Activated T-helper 2 cell treated with anti-CD3 and anti-CD28 coated beads, Interferon-gamma antibody, Interleukin-2, Interleukin-4, amounts not matched to agents 10 μg/mL and 5 μg/mL and 100 μg/mL, durations not matched to agents 14 hours and 24 hours and 36 hours (primary cell): ENCODE data around the gene ADGRL2. TPM values are rescaled to one million over a fixed set of nuclear protein-coding genes. Genes with fewer than 3 reads are reported as not detected.
"Not testable (repeated sequence)": the region's sequence is repeated elsewhere in the genome, so short reads cannot be mapped to it uniquely, and the experiment has no call there.

ENCODE experiments used
- DNase-seq: peaks from one replicate; pipeline ENCODE4 v3.0.0; 2021; ENCODE audit warnings: low spot score
- H3K27ac Mint-ChIP-seq: one replicate; pipeline ENCODE4 v1.8.0; 2021; ENCODE audit warnings: mixed read lengths
- H3K27me3 Mint-ChIP-seq: one replicate; pipeline ENCODE4 v1.8.0; 2021; ENCODE audit warnings: low read depth, mixed read lengths
- H3K36me3 Mint-ChIP-seq: one replicate; pipeline ENCODE4 v1.8.0; 2021; ENCODE audit warnings: low read depth, mixed read lengths
- H3K4me1 Mint-ChIP-seq: one replicate; pipeline ENCODE4 v1.8.0; 2021; ENCODE audit warnings: low read depth, mixed read lengths
- H3K4me3 Mint-ChIP-seq: one replicate; pipeline ENCODE4 v1.8.0; 2021; ENCODE audit warnings: low read depth, mild to moderate bottlenecking, moderate library complexity, mixed read lengths
- H3K9me3 Mint-ChIP-seq: one replicate; pipeline ENCODE4 v1.8.0; 2021; ENCODE audit warnings: mixed read lengths
- intact Hi-C: fragments of 100-400 bp; cut with micrococcal nuclease; formaldehyde crosslinking; loops from one replicate; pipeline ENCODE4 v1.15.1; 2023
- total RNA-seq: library from RNA; stranded (reverse); gene quantifications from 2 replicates; pipeline ENCODE4 v1.2.3, GENCODE V29; 2022

The ADGRL2 gene
- total RNA-seq, 1 donor from 2014 or later, result not detected

- Mint-ChIP-seq H3K27ac (no peak overlapping the region), H3K27me3 (no peaks in the 10 kb centered on the region), H3K4me1 (no peaks in the 10 kb centered on the region), H3K36me3 (no peaks in the 10 kb centered on the region), H3K9me3 (no peaks in the 10 kb centered on the region), H3K4me3 (no peak overlapping the region)
- intact Hi-C loops, result no loop called here
- no peak for DNase-seq
Observed at GRCh38 chr1:81841795-81842194, 41.1 kb downstream of the ADGRL2 start.

- Mint-ChIP-seq H3K4me1 (no peaks in the 10 kb centered on the region), H3K27me3 (no peaks in the 10 kb centered on the region), H3K27ac (no peak overlapping the region), H3K36me3 (no peaks in the 10 kb centered on the region), H3K4me3 (no peak overlapping the region), H3K9me3 (no peaks in the 10 kb centered on the region)
- intact Hi-C loops, result no loop called here
- no peak for DNase-seq
Observed at GRCh38 chr1:81844477-81844876, 43.7 kb downstream of the ADGRL2 start.

- Mint-ChIP-seq H3K4me3 (no peak overlapping the region), H3K4me1 (no peaks in the 10 kb centered on the region), H3K36me3 (no peaks in the 10 kb centered on the region), H3K27me3 (no peaks in the 10 kb centered on the region), H3K27ac (no peak overlapping the region), H3K9me3 (no peaks in the 10 kb centered on the region)
- no peak for DNase-seq
- intact Hi-C loops, result no loop called here
Observed at GRCh38 chr1:81846630-81847029, 45.9 kb downstream of the ADGRL2 start.

DNA sequence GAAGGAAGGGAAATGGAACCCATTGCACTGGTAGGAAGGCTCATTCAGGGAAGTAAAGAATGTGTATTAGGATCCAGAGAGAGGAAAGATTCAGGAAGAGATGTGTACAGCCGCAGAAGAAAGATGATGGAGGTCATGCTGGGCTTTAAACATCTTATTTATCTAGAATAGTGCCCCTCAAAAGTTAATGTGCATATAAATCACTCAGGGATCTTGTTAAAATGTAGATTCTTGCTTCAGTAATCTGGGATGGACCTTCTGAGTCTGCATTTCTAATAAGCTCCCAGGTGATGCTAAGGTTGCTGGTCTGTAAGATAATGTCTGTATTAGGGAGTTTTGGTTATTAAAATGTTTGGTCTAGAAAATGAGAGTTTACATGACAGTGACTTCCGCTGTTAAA, 46.3 kb downstream of the ADGRL2 start:
- Mint-ChIP-seq H3K27ac (no peak overlapping the region), H3K9me3 (no peaks in the 10 kb centered on the region), H3K36me3 (no peaks in the 10 kb centered on the region), H3K4me1 (no peaks in the 10 kb centered on the region), H3K4me3 (no peak overlapping the region), H3K27me3 (no peaks in the 10 kb centered on the region)
- DNase-seq, result no peak
- intact Hi-C loops, result no loop called here

DNA sequence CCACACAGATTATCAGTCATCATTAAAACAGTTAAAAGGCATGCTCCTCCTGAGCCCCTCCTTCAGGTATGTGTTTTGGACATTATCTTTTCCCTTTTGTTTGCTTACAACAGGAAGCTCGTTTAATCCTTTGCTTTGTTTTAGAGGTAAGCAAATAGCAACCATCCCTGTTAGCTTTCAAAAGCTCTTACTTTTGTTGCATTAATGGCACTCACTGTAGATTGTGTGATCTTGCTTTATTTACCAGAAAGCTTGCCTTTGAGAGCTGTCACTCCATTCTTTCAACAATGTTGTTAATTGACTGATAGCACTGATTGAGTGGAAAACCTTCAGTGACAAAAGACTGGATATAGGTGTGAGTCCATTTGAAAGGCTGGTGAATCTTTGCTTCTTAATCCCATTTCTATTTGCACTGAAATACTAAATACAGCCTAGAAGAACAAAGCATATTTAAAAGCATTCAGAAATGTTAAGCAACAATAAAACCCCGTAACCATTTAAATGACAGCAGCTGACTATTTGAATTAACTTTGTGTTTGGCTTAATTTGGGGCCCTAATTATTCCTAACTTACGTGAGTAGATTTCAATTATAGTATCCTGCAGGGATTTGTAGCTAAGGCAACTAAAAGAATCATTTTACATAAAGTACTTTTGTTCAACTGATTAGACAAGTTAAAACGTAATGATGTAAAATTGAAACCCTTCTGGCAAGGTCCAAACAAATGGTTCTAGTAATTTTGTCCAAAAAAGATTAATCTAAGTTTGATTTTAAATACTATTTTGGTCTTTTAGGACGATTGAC, 48.3 kb downstream of the ADGRL2 start:
- DNase-seq, result no peak
- Mint-ChIP-seq H3K4me1 (no peaks in the 10 kb centered on the region), H3K4me3 (no peak overlapping the region)

GRCh38 chr1:81850031-81850430, 49.3 kb downstream of the ADGRL2 start:
- Mint-ChIP-seq H3K4me1 (no peaks in the 10 kb centered on the region), H3K4me3 (no peak overlapping the region), H3K27me3 (no peaks in the 10 kb centered on the region), H3K9me3 (no peaks in the 10 kb centered on the region), H3K36me3 (no peaks in the 10 kb centered on the region), H3K27ac (no peak overlapping the region)
- intact Hi-C loops, result no loop called here
- no peak for DNase-seq

More for the DNA sequence above, 48.3 kb downstream of the ADGRL2 start:
- Mint-ChIP-seq H3K9me3 (no peaks in the 10 kb centered on the region), H3K27ac (no peak overlapping the region), H3K27me3 (no peaks in the 10 kb centered on the region), H3K36me3 (no peaks in the 10 kb centered on the region)
- intact Hi-C loops, result no loop called here

DNA sequence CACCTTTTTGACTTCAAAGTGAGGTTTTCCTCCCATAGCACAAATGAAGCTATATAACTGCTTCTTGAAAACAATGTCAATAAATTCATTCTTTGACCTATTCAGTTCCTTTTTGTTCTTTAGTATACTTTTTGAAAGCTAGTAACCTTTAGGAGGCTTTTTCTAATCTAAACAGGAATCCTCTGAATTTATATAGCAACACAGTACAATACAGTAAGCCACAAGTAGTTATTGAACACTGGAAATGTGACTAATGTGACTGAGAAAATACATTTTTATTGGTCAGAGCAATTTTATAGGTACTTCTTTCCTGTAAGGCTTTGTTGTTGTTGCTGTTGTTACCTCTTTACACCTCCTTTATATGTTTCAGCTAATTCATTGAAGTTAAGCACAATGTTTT, 49.8 kb downstream of the ADGRL2 start:
- Mint-ChIP-seq H3K4me3 (no peak overlapping the region), H3K9me3 (no peaks in the 10 kb centered on the region), H3K36me3 (no peaks in the 10 kb centered on the region), H3K27me3 (no peaks in the 10 kb centered on the region), H3K4me1 (no peaks in the 10 kb centered on the region), H3K27ac (no peak overlapping the region)
- DNase-seq, result no peak
- intact Hi-C loops, result no loop called here

DNA sequence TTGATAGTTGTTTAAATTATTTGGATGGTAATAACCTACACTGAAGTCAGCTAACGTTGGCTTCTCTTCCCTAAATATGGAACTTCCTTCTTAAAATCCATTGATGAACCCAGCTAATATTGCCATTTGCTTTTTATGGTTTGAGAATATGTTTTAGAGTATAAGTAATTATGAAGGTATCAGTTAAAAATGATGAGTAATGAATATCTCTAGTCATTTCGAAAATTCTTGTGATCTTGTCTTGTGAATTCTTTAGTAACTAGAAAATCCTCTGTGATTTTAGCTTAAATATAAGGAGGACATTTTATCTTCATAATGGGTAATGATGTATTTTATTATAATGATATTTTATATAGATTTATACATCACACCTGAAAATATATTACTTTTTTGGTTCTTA, 50.5 kb downstream of the ADGRL2 start:
- intact Hi-C loops, result no loop called here
- H3K36me3 Mint-ChIP-seq, result no peaks in the 10 kb centered on the region
- DNase-seq, result no peak
- no peaks in the 10 kb centered on the region for H3K27me3 Mint-ChIP-seq
- no peaks in the 10 kb centered on the region for H3K9me3 Mint-ChIP-seq
- no peaks in the 10 kb centered on the region for H3K4me1 Mint-ChIP-seq
- no peak overlapping the region for H3K4me3 Mint-ChIP-seq
- no peak overlapping the region for H3K27ac Mint-ChIP-seq

DNA sequence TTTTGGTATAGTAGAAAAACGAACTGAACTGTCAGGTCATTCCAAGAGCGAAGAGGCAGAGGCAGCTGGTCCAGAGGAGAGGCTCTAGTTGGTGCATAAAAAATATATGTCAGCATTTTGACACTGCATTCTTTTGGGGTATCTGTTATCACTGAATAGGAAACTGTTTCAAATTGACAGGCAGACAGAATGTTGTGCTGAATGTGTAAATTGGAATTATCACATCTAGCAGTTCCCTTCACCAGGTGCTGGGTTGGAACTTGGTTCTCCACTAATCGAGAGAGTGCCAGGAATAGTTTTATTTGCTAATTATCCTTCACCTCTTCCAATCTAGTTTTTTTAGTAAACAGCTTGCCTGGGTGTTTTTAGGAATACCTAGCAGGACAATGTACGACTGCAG, 52.2 kb downstream of the ADGRL2 start:
- DNase-seq, result no peak
- Mint-ChIP-seq H3K27me3 (no peaks in the 10 kb centered on the region), H3K4me1 (no peaks in the 10 kb centered on the region), H3K4me3 (no peak overlapping the region), H3K9me3 (no peaks in the 10 kb centered on the region), H3K27ac (no peak overlapping the region), H3K36me3 (no peaks in the 10 kb centered on the region)
- intact Hi-C loops, result no loop called here

GRCh38 chr1:81867235-81867634, 66.5 kb downstream of the ADGRL2 start:
- Mint-ChIP-seq H3K9me3 (no peaks in the 10 kb centered on the region), H3K4me3 (no peak overlapping the region), H3K4me1 (no peaks in the 10 kb centered on the region), H3K27ac (no peak overlapping the region), H3K36me3 (no peaks in the 10 kb centered on the region), H3K27me3 (no peaks in the 10 kb centered on the region)
- intact Hi-C loops, result no loop called here
- DNase-seq, result no peak

- intact Hi-C loops, result no loop called here
- DNase-seq, result no peak
- Mint-ChIP-seq H3K4me1 (no peaks in the 10 kb centered on the region), H3K27ac (no peak overlapping the region), H3K4me3 (no peak overlapping the region), H3K9me3 (no peaks in the 10 kb centered on the region), H3K36me3 (no peaks in the 10 kb centered on the region), H3K27me3 (no peaks in the 10 kb centered on the region)
Observed at GRCh38 chr1:81869307-81869706, 68.6 kb downstream of the ADGRL2 start.

DNA sequence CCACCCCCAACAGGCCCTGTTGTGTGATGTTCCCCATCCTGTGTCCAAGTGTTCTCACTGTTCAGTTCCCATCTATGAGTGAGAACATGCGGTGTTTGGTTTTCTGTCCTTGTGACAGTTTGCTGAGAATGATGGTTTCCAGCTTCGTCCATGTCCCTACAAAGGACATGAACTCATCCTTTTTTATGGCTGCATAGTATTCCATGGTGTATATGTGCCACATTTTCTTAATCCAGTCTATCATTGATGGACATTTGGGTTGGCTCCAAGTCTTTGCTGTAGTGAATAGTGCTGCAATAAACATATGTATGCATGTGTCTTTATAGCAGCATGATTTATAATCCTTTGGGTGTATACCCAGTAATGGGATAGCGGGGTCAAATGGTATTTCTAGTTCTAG, 70.4 kb downstream of the ADGRL2 start:
- H3K4me3 Mint-ChIP-seq, intact Hi-C loops, H3K9me3 Mint-ChIP-seq, H3K36me3 Mint-ChIP-seq, H3K27ac Mint-ChIP-seq, H3K4me1 Mint-ChIP-seq, DNase-seq, H3K27me3 Mint-ChIP-seq: not testable (repeated sequence)

DNA sequence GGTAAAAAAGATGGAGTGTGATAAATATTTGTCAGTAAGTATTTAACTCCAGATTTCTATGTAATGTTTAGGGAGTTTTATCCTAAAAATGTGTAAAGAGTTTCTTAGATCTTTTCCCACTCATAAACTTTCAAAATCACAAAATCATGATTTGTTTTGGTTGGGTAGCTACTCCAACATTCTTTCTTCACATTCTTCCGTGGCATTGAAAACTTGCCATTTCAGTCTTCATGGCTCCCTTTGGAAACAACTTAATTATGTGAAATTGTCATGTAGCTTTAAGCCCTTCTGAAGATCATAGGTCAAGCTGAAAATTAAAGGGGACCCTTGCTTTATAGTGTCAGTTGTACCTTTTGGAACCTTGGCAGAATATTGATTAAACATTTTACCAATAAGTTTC, 73.2 kb downstream of the ADGRL2 start:
- no peaks in the 10 kb centered on the region for H3K9me3 Mint-ChIP-seq
- H3K27ac Mint-ChIP-seq, result no peak overlapping the region
- H3K27me3 Mint-ChIP-seq, result no peaks in the 10 kb centered on the region

DNA sequence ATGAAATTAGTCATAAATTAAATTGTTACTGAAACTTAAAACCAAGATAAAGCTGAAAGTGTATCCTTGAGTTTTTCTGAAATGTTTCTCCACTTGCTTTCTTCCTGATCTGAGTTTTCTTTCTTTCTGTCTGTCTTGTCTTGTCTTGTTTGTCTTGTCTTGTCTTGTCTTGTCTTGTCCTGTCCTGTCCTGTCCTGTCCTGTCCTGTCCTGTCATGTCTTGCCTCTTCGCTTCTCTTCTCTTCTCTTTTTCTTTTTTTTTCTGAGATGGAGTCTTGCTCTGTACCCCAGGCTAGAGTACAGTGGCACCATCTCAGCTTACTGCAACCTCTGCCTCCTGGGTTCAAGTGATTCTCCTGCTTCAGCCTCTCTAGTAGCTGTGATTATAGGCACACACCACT, 73.7 kb downstream of the ADGRL2 start:
- DNase-seq, result no peak
- H3K36me3 Mint-ChIP-seq, result no peaks in the 10 kb centered on the region
- H3K4me3 Mint-ChIP-seq, result no peak overlapping the region
- no peak overlapping the region for H3K27ac Mint-ChIP-seq
- H3K4me1 Mint-ChIP-seq, result no peaks in the 10 kb centered on the region
- no peaks in the 10 kb centered on the region for H3K27me3 Mint-ChIP-seq
- intact Hi-C loops, result no loop called here
- no peaks in the 10 kb centered on the region for H3K9me3 Mint-ChIP-seq

More for the DNA sequence above, 73.2 kb downstream of the ADGRL2 start:
- no peak for DNase-seq
- intact Hi-C loops, result no loop called here
- H3K36me3 Mint-ChIP-seq, result no peaks in the 10 kb centered on the region
- no peak overlapping the region for H3K4me3 Mint-ChIP-seq
- H3K4me1 Mint-ChIP-seq, result no peaks in the 10 kb centered on the region
